HG03039 (cell line): Measurements from ENCODE around the gene LDLRAD3.

ENCODE experiments used
- ATAC-seq: cut with Tn5 transposase; IDR thresholded peaks from one replicate; pipeline ENCODE4 v1.9.1; 2021; ENCODE audit warnings: mild to moderate bottlenecking, moderate library complexity; ENCODE audit not compliant: unreplicated experiment

LDLRAD3 gene

DNA sequence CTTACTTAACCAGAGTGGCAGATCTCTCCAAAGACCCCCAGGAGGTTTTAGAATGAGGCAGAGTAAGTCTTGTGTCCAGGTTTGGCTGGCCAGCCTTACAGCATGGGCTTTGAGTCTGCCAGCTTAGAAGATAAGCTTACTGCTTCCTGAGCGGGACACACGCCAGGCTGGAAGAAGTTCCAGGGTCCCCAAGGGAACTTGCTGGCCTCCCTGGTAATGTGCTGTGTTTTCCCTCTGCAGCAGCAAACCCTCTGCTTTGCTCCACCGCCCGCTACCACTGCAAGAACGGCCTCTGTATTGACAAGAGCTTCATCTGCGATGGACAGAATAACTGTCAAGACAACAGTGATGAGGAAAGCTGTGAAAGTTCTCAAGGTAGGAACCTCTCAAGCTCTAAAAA lies 154.2 kb downstream of the LDLRAD3 start:
- ATAC-seq = no peak

DNA sequence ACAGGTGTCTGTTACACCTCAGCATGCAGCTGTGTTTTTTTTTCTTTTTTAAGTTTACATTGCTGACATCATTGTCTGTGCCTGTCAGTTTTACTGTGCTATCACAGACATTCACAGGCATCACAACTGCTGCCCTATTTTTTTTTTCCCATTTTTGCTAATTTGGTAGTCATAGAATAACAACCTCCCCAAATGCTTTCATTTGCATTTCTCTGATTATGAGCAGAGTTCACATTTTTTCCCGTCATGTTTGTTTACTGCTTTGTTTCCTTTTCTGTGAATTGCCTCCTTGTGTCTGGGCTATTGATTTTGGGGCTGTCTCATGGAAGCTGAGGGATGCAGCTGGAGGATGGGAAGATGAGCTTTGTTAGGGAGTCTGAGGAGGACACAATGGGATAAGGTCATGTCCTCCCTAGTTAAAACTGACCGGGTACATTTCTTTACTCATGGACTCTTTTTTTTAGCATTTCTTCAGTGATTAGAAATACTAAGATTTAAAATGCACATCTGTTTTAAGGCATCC lies 155.1 kb downstream of the LDLRAD3 start:
- ATAC-seq = no peak

DNA sequence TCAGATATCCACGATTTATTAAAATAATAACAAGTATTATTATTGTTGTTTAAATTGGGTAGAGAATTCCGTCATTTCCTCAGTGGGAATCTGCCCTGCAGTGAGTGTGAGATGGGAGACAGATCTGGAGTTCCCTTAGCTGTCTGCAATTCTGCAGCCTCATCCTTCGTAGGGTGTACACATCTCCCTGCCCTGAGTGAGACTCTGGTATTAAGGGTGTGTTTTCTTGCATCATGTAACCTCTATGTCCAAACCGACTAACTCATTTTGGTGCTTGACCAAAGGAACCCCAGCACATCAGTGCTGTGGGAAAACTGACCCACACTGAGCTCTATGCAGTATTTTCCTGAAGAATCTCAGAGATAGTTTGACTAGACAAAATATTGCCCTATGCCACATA lies 157.6 kb downstream of the LDLRAD3 start:
- no peak for ATAC-seq

DNA sequence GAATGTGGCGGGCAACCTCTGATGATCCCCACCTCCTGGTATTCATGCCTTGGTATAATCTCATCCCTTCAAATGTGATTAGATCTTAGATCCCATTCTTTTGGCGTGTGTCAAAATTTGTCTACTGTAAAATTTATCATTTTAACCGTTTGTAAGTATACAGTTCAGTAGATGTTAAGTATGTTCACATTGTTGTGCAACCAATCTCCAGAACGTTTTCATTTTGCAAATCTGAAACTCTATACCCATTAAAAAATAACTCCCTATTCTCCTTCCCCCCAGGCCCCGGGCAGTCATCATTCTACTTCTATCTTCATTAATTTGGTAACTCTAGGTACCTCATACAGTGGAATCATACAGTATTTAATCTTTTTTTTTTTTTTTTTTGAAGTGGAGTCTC lies 159.0 kb downstream of the LDLRAD3 start:
- ATAC-seq = no peak

DNA sequence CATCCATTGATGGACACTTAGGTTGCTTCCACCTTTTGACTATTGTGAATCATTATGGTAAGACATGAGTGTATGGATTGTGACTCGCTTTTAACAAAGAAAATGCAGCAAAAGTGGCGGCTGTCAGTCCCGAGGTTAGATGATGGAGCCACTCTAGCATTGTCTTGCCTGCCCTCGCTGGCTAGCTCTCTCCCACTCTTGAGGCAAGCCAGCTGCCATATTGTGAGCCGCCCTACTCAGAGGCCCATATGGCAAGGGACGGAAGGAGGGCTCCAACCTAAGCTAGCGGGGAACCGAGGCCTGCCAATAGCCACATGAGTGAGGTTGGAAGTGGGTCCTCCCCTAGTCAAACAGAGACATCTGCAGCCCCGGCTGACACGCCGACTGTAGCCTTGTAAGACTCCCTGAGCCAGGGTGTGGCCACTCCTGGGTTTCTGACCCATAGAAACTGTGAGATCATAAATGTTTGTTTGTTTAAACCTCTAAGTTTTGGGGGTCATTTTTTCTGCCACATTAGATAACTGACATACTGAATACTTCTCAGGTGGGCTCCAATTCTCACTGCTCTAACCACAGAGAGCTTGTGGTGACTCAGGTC lies 160.2 kb downstream of the LDLRAD3 start:
- ATAC-seq = no peak

DNA sequence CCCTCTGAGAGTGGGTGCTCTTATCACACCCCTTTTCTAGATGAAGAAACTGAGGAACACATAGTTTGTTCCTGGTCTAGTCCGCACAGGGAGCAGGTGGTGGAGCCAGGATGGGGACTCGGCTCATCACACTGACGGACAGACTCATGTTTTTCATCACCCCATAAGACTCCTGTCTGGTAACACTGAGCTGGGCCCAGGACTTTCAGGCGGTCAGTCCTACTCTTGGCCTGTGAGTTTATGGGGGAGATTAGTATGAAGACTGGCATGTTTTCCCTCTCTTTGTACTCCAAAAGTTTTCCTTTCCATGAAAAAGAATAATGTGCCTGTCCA lies 160.8 kb downstream of the LDLRAD3 start:
- ATAC-seq = no peak

DNA sequence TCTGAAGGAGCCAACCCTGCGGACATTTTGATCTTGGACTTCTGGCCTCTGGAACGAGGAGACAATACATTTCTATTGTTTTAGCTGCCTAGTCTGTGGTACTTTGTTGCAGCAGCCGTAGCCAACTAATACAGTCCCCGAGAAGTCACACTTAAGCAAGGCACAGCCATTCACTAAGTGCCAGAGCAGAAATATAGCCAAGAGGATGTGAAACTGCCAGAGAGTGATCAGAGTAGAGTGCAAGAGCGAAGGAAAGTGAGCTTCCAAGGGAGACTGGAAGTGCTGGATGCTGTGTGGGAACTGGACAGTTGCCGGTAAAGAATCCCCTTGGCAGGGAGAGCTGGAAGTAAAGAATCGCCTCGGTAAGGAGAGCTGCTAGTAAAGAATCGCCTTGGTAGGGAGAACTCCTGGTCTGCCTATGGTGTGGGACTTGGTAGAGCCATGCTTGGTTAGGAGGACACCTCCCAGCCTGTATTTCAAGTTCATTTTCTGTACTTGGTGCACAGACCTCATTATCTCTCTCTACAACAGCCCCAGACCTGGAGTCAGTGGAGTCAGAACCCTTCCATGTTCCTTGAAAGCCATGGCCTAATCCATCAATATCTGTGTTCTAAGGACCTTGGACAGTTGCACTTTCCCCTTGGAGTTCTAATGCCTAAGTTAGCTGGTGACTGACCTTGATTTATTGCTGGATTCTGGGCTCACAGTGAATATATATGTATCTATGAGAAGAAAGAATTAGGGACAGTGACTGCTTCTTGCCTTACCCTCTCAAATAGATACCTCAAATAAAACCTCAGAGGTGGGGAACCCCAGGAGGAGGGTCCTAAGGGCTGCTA lies 162.1 kb downstream of the LDLRAD3 start:
- ATAC-seq = no peak

DNA sequence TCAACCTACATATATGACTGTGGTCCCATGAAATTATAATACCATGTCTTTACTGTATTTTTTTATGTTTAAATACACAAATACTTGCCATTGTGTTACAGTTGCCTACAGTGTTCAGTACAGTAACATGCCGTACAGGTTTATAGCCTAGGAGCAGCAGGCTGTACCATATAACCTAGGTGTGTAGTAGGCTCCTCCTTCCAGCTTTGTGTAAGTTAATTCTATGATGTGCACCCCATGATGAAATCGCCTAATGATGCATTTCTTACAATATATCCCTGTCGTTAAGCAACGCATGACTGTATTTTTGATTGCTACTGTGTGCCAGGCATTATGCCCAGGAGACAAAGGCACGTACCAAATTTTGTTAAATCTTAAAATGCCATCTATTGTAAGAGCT lies 163.7 kb downstream of the LDLRAD3 start:
- no peak for ATAC-seq

DNA sequence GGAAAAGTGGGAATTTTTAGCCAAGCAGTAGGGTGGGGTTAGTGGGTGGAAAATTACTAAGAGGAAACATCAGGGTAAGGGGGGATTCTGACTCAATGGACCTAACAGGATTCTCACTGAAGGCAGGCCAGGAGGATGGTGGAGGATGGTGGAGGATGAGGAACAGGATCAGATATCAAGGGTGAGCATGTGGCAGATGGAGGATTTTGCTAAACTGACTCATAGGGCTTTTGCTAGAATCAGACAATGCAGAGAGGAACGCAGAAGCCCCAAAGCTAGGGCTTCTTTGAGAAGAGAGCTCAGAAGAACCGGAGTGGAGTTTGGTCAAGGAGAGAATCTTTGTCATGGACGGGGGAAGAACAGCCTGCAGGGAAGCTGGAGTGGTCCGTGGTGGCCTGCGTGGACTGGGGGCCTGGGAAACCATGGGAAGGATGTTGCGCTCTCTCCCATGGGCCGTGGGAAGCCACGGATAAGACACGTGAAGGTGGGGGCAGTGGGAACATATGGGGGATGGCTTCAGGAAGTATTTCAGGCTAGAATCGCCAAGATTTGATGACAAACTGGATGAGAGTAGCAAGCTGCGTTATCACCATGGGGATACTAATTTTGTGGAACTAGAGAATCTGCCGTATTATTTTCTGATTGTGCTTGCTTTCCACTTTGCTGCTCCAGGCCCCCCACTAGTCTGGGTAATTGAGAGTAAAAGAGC lies 165.2 kb downstream of the LDLRAD3 start:
- ATAC-seq = no peak

DNA sequence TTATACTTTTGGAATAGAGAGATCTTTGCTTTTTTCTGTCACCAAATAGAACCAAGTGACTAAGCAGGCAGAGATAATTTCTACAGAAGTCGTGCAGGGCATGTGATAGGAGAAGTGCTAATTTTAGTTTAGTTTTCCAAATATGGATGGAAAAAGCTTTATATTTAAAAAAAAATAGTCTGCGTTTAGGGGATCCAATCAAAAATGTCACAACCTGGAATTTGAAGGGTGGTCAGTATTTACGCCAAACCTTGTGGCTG lies 165.7 kb downstream of the LDLRAD3 start:
- ATAC-seq = no peak

DNA sequence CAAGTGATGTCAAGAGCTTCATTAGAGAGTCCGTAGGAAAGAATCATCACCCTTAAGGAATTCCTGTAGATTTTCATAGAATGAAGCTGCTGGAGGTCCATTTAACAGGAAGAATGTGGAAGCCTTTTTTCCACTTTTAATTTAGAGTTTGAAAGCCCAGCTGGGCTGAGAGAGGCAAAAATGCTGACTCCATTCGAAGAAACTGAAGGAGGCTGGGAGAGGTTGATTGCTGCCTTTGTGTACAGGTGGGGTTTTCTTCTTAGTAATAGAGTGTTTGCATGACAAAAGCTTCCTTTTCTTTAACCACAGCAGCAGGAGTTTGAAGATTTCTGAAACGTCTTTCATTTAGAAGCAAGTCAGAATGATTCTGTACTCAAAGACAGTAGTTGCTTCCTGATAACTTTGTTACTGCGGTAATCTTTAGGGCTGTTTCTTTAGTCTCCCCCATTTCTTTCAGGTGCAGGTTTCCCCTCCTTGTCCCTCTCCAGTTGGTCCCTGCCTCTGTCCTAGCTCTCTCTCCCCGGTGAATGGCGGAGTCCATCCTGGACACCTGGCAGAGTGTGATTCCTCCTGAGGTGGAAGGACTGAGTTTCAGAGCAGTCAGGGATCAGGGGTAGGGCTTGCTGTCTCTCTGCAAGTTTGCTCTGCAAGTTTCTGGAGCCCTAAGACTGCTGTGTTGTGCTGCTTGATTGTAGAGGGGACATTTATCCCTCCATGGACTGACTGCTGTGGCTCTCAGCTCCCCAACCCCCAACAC lies 166.2 kb downstream of the LDLRAD3 start:
- ATAC-seq = no peak

DNA sequence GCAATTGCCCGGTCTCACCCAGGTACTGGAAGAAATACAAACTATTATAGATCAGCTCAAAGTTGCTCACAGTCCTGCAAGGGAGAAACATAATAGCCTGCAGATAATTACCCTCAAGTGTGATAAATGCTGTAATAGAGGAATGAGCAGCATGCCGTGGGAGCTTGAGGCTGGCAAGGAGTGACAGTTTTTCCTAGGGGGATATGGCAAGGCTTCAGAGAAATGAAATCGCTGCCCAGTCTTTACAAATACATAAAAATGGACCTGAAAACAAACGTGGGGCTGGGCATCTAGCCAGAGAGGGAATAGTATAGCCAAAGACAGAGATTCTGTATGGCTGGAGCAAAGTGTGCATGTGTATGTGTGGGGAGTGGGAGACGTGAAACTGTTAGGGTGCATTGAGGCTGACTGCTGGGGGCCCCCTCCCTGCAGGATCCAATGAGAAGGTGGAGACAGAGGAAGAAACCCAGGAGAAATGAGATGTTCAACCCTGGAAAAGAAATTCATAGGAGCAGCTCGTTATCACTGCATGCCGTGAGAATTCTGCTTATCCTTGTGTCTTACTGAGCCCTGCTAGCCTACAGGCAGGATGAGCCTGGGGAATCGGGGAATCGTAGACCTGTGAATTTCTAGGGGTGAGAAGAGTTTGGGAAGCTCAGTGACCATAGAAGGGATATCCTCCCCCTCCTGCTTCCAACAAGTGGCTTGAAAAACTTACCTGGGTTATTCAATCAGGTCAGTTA lies 167.0 kb downstream of the LDLRAD3 start:
- no peak for ATAC-seq

DNA sequence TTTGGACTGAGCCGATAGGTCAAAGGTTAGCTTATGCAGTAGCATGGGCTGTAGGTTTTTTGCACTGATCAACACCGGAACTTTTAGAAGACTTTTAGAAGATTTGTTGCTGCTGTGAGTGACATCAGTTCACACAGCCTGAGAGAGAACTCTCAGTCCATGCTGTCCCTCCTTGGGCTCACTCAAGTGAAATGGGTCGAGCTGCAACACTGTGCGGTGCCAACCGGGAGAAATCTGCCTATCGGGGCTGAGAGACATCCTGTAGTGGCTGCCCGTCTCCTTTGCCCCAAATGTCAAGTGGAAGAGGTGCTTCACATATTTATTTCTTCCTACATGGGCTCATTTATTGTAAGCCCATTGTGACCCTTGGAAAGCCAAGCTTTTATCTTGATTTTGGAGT lies 170.2 kb downstream of the LDLRAD3 start:
- ATAC-seq = no peak

DNA sequence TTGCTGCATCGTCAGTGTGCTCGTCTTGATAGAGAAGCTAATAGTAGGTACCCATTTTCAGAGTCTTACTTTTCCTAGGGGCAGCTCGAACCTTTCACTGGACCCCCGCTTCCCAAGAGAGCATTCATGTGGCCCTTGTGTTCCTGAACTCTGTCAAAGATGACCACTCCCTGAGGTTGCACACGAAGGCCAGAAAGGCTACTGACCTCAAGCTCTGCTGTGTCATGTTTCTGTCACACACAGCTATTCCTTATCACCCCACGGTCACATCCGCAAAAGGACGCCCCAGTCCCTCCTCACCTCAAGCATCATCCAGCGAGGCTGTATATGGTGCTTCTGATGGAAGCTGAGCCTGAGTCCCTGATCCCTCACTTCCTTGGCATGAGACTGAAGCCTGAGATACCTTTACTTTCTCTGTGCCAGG lies 171.5 kb downstream of the LDLRAD3 start:
- ATAC-seq = no peak

DNA sequence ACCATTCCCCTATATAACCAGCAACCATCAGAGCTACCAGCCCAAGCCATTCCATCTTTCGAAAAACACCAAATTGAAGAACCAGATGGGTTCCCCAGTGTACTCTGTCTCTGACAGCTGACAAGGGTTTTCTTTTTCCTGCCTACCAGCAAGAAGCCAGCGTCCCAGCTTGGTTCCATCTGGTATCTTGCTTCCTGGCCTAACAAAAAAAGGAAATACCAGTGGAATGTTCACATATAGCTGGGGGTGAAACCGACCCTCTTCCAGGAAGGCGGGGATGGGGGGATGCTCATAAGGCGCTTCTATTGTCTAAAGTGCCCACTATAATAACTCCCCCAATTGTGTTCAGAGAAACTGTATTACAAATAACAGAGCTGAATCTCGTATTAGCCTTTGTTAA lies 172.3 kb downstream of the LDLRAD3 start:
- ATAC-seq = no peak

DNA sequence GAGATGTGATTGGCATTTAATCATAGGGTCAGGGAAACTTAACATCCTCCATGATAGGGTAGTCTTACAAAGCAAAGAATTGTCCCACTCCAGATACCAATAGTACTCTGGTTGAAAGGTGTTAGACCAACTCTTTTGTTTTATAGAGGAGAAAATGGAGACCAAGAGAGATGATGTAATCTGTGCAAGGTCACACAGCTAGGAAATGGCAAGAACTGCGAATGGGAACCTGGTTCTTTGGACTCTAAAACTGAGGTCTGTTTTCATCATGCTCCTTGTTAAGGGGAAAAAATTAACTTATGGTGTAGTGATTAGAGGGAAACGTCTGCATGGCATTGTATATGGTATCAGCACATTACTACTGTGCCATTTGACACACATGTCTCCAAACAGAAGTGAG lies 174.2 kb downstream of the LDLRAD3 start:
- no peak for ATAC-seq

DNA sequence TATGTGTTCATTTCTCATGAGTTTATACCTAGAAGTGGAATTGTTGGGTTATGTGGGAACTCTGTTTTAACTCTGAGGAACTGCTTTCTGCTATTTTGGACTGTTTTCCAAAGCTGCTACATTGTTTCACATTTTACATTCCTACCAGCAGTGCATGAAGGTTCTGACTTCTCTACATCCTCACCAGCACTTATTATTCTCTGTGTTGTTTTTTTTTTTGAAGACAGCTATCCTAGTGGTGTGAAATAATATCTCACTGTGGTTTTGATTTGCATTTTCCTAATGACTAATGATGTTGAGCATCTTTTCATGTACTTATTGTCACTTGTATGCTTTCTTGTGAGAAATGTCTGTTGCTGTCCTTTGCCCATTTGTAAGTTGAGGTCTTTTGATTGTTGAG lies 175.4 kb downstream of the LDLRAD3 start:
- ATAC-seq = no peak

DNA sequence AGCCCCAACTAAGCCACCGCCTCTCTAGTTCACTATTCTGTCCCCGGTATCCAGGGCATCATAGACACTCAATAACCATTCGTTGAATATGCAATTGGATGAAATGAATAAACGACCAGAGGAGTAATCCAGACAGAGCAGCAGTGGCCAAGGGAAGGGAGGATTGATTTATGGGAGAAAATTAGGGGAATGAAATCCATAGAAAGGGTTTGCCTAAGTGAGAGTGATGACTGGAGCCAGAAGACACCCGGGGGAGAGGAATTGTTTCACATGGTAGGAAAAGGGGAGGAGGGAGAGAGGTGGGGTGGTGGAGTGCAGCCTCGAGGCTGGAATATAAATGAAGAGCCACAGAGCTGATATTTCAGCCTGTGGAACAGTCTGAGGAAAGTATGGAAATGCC lies 177.2 kb downstream of the LDLRAD3 start:
- no peak for ATAC-seq

DNA sequence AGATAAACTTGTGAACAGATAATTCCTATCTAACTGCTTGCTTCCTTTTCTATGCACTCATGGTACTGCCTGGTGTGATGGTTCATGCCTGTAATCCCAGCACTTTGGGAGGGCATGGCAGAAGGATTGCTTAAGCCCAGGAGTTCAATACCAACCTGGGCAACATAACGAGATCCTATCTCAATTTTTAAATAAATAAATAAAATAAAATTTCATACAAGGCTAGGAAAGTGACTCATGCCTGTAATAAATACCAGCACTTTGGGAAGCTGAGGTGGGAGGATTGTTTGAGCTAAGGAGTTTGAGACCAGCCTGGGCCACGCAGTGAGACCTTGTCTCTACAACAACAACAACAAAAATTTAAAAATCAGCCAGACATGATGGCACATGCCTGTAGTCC lies 178.8 kb downstream of the LDLRAD3 start:
- no peak for ATAC-seq

DNA sequence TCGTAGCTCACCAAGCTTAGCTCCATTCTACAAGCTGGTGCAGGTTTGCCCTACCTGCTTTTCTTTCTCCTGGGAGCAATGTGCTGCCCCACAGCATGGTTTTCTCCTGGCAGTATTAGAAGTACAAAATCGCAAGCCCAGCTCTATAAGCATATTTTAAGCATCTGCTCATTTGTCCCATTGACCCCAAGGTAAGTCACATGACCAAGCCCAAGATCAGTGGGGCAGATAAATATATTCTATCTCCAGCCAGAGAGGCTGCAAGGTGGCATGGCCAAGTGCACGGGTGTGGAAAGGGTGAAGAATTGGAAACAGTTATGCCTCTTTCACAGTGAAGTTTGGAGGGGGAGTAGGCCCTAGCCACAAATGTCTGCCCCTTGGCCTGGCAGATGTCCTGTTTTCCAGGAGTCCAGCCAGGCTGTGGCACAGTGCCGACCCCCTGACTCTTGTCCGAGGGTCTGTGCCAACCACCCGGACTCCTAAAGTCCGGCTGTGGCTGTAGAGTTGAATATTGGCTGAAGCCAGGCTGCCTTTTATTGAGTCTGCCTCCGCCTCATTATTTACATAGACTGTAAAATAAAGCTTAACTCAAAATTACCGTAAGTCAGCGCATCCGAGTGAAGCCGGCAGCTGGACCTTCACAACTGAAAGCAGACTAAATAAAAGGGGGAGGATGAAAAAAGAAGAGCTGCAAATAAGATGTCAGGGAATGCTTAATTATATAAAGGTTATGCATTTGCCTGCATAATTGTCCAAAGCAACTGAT lies 179.7 kb downstream of the LDLRAD3 start:
- no peak for ATAC-seq
